AG04449 (cell line): ENCODE results near the gene CNIH4.

Experiments used
- CTCF ChIA-PET: fragments of 350-600 bp; formaldehyde crosslinking; extraction: SDS; loops from one replicate; lab custom pipeline; 2021; ENCODE audit warnings: antibody characterized with exemption; lab: Yijun Ruan, JAX
- POLR2A ChIA-PET: fragments of 400-600, 350-600 bp; formaldehyde crosslinking; extraction: SDS; loops from one replicate; lab custom pipeline; 2020; ENCODE audit warnings: antibody characterized with exemption, inconsistent platforms; lab: Yijun Ruan, JAX
- DNase-seq: peaks from one replicate; pipeline ENCODE4 v3.0.0-alpha.2; 2010; ENCODE audit warnings: low read depth, low spot score
- H3K4me3 ChIP-seq: 2 replicates; pipeline ENCODE4 v1.5.1; 2011; ENCODE audit warnings: low read depth, mild to moderate bottlenecking, control low read depth, low read length
- TF ChIP-seq, protein P1 (sequence below): IDR thresholded peaks from one replicate; pipeline ENCODE4 v1.5.1; 2011; ENCODE audit warnings: mild to moderate bottlenecking, moderate library complexity, low read length, control low read depth, inconsistent platforms; ENCODE audit not compliant: insufficient read depth; ENCODE audit errors: missing control alignments

CNIH4 gene

DNA sequence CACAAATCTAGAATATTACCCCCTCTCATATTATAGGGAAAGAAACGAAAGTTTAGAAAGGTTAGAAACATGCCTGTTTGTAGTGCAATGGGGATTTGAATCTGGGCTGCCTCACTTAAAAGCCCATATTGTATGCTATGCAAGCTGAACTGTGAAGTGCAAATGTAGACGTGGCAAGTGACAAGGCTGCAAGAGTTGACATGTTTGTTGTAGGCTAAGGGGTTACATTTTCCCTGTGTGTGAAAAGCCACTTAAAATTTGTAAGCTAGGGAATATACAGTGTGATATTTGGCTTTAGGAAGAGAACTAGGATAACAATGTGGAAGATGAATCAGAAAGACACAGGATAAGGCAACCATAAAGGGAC, 48.9 kb downstream of the CNIH4 start:
- ChIA-PET CTCF (interaction anchor here (1.5 to 2.0 kb wide), 2 partner anchors 10 to 12 kb away, joined by 4 to 6 read pairs; no protein-coding TSS in a partner anchor), POLR2A (no interaction called here)
- TF ChIP-seq, protein P1, sequence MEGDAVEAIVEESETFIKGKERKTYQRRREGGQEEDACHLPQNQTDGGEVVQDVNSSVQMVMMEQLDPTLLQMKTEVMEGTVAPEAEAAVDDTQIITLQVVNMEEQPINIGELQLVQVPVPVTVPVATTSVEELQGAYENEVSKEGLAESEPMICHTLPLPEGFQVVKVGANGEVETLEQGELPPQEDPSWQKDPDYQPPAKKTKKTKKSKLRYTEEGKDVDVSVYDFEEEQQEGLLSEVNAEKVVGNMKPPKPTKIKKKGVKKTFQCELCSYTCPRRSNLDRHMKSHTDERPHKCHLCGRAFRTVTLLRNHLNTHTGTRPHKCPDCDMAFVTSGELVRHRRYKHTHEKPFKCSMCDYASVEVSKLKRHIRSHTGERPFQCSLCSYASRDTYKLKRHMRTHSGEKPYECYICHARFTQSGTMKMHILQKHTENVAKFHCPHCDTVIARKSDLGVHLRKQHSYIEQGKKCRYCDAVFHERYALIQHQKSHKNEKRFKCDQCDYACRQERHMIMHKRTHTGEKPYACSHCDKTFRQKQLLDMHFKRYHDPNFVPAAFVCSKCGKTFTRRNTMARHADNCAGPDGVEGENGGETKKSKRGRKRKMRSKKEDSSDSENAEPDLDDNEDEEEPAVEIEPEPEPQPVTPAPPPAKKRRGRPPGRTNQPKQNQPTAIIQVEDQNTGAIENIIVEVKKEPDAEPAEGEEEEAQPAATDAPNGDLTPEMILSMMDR = no peak
- DNase-seq = no peak
- H3K4me3 ChIP-seq = no peak overlapping the region

DNA sequence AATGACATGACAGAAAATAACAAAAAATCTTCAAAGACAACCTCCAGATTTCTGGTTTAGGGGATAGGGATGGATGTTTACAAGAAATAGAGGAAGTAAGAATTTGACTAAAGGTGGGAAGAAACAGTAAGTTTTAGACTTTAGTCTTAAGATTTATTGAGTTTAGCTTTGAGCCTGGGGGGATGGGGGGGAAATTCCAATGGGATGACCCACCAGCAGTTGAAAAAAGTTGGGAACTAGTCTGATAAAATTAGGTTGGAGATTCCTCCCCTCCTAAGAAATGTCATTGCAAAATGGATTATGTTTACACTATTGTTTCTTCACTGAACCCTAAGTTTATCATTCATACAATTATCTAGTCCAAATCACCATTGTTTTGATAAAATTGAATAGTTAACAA, 49.5 kb downstream of the CNIH4 start:
- ChIA-PET POLR2A (no interaction called here), CTCF (interaction anchor here (1.5 to 2.0 kb wide), 2 partner anchors 11 kb away, joined by 4 to 6 read pairs; no protein-coding TSS in a partner anchor)
- H3K4me3 ChIP-seq = no peak overlapping the region
- no peak for DNase-seq
- TF ChIP-seq, protein P1 = no peak

DNA sequence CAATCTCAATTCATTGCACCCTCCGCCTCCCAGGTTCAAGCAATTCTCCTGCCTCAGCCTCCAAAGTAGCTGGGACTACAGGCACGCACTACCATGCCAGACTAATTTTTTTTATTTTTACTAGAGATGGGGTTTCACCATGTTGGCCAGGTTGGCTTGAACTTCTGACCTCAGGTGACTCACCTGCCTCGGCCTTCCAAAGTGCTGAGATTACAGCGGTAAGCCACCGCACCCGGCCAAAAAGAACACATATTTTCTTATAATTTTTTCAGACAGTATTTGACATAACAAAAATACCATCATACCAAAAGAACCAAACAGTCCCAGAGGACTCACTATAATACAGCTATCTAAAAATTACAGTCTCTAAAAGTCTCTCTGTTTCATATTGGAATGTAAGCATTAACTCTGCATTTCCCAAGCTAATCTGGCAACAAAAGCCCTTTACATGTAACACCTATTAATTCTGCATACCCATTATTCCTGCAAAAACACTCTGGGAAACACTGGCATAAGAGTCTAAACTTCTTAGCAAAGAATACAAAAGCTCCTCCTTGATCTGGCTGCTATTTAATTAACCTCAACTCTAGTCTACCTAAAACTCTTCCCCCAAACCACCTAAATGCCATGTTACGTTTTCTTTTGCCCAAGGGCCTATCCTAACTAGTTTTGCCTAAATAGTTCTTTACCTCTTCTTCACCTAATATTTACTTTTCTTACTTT, 51.1 kb downstream of the CNIH4 start:
- ChIA-PET CTCF (interaction anchor here (0.8 to 1.1 kb wide), 2 partner anchors 8 to 11 kb away, joined by 3 to 4 read pairs; no protein-coding TSS in a partner anchor), POLR2A (interaction anchor here (1.3 kb wide), 1 partner anchor 14 kb away, joined by 3 read pairs; no protein-coding TSS in a partner anchor)
- DNase-seq = no peak
- TF ChIP-seq, protein P1 = no peak
- no peak overlapping the region for H3K4me3 ChIP-seq

DNA sequence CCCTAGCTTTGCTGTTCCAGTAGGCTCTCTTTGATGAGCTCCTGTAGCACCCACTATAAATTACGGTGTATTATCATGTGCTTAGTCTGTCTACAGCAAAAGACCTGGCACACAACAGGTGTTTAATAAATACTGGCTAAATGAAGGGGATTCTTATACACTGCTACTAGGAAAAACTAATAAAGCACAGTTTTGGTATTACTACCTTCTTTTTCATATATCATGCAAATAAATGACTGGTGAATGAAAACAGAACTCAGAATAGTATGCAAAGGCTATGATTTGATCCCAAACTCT, 51.6 kb downstream of the CNIH4 start:
- POLR2A ChIA-PET = no interaction called here
- H3K4me3 ChIP-seq = no peak overlapping the region
- CTCF ChIA-PET = interaction anchor here (0.8 to 1.1 kb wide), 2 partner anchors 9 to 10 kb away, joined by 3 to 4 read pairs; no protein-coding TSS in a partner anchor
- TF ChIP-seq, protein P1 = no peak
- no peak for DNase-seq

DNA sequence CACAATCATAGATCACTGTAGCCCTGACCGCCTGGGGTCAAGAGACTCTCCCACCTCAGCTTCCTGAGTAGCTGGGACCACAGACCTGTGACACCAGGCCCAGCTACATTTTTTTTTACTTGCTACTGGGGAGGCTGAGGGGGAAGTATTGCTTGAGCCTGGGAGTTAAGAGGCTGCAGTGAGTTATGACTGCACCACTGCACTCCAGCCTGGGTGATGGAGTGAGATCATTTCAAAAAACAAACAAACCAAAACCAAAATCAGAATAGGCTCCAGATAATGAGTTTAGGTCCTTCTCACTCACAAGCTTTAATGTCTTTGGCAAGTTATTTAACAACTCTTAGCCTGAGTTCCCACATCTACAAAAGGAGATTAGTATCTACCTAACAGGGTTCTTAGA, 55.1 kb downstream of the CNIH4 start:
- TF ChIP-seq, protein P1 = no peak
- CTCF ChIA-PET = interaction anchor here (0.8 to 1.7 kb wide), 3 partner anchors 16 to 46 kb away, joined by 3 to 10 read pairs (median 3); no protein-coding TSS in a partner anchor
- H3K4me3 ChIP-seq = no peak overlapping the region
- DNase-seq = no peak
- POLR2A ChIA-PET = no interaction called here

DNA sequence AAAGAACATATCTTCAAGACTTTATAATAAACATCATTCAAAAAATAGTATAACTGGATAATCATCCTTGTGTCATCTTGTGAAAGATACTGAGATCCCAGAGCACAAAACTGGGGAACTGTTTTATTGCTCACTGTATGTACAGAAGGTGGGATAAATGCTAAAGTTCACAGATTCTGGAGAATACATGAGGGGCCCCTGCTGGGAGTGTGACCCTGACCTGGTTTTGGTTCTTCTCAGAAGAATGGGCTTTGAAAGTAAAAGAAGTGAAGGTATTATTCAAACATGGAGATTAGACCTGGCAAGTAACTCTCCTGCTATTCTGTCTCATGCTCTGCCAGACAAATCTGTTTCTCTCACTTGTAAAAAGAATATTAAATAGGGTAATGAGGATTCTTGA, 63.4 kb downstream of the CNIH4 start:
- no peak overlapping the region for H3K4me3 ChIP-seq
- no peak for DNase-seq
- ChIA-PET CTCF (no interaction called here), POLR2A (no interaction called here)
- TF ChIP-seq, protein P1 = no peak
